NCI-H748 treated with DMSO at 0.1 percent for 48 hours (cell line): ENCODE data around the gene NXPH1.

Experiments used
- DNase-seq: peaks from one replicate; lab custom pipeline; 2025; lab: John Stamatoyannopoulos, UW

Gene NXPH1

DNA sequence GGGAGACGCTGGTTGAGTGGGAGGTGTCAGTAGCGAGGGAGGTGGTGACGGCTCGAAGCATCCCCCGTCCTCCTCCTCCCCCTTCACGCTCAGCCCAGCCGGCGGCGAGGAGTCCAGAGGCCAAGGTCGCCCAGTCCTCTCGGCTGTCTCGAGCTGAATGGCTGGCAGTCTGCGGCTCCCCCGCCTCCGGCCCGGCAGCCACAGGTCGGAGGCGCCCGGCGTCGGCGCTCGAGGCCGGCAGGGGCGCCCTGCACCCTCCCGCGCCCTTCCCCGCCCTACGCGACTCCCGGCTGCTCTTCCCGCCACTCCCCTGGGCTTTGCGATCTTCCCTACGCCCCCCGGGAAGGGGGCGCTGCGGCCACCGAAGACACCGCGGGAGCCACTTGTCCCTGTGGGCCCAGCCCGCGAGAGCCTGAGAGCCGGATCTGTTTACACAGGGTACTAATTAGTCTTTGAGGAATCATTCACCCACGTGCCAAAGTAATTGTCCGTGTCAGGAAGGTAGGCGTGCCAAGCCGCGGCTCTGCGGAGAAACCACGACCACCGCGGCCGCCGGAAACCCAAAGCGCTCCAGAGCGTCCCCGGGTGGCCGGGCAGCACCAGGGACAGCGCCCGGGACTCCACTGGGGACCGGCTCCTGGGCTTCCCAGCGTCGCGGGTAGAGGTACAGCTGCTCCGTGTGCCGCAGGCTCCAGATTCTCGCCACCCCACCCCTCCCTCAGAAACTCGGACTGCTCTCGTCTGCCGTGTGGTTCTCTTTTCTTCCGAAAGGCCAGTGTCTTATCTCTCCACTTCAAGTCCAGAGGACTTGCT lies at the start of gene NXPH1:
NXPH1 (plus strand) TSS at position 133 of the 813 bp plus-strand sequence.
- peak; percentile 63 for DNase-seq

DNA sequence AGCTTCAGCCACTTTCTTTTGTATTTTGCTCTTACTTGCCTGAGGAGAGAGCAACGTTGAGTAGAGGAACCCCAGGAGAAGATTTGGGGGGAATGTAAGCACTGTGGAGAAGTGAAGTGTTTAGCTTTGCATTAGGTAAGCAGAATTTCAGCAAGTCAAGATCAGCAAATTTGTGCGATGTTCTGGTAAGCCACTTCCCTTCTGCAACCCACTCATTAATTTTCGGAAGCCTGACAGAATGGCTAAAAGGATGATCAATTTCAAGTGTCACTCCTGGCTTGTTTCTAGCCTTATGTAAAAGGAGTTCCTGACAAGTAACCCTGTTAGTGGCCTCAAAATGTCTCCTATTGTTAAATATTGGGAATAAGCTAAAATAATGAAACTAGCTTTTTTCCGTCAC lies 48.5 kb upstream of the NXPH1 start:
- no peak for DNase-seq

DNA sequence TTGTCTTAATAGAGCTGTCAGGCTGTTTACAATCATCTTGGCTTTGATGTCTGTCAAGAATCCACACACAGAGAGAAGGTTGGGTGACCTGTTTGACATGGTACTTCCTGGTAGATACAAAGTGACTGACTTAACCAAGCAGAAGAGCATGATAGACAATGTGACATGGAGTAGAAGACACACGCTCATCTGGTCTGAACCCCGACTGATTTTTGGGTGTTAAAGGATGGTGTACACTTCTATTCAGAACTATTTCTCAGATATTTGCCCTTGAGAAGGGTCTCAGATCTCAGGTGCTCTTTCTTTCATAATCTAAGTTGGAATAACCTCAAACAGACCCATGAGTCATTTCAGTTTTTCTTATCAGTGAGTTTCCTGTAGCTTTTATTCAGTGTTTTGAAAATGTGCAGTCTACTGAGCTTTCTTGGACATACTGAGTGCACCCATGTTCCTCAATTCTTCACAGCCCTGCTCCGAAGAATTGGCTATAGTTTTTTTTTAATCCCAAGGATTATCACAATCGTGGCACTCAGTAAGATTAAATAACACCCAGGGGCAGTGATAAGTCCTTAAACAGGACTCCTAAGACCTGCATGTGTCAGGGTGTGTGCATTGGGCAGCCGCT lies 46.4 kb upstream of the NXPH1 start:
- DNase-seq: no peak

DNA sequence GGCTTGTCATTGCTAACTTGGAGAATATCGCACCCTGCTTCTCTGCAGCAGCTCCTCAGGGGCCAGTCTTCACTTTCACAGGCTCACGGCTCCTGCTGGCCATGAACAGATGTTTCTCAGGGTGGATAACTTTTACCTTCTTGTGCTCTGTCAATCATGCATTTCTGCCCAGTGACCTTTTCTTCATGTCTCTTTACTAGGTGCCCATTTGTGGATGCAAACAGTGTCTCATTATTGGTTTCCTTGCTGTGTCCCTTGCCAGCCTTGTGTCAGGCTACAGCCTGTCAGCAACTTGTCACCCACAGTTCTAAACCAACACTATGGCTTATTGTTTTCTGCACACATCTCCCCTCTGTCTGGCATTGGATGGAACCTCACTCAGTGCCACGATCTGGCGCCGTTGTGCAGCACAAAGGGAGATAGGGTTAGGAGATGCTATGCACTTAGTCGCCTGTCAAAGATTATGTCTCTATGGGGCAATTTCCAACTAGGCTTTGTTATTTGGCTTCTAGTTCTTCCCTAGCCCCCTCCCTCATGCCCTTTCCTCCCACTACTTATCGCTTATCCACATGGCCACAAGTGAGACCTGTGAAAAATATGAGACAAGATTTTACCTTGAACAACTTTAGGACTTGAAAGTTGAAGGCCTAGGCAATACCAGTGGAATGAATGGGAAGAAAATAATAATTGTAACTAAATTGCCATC lies 45.7 kb upstream of the NXPH1 start:
- no peak for DNase-seq

DNA sequence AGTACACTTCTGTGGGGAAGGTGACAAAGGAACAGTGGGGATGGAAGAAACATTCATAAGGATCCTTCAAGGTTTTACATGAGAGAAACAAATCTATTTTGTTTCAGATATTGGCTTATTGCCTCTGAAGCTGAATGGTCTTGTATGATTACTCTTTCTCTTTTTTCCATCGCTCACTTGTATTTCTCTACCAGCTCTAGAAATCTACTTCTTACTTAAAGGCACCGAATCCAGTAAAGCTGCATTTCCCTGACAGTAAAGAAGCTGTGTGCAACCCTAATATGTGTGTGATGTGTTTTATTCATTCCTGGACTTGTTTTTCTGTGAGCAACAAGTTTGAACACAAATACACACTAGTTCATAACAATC lies 45.2 kb upstream of the NXPH1 start:
- no peak for DNase-seq

DNA sequence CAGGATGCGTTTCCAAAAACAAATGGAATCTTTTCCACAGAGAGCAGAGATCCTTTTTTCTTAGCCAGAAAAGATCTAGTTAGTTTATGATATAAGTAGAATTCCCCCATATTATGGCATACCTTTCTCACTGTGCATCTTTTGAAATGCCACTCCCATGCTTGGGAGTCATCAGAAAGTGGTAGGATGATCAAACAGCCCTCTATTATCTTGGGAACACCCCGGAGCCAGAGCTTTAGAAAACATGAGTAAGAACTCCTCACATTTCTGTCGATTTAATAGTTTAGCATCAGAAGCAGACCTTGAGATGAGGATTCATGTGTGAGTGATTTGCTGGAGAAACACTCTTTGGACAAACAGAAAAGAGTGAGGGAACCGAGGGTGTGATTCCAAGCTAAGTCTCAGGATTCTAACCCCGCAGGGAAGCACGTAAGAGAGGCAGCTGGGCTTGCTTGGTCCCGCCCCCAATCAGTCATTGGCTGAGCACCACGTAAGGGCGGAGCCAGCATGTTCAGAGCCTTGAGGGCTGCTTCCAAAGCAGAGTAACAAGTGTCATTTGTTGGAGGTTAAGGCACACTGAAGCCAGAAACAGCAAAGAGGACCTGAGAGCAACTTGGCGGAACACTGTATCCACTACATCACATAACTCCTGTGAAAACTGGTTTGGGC lies 43.7 kb upstream of the NXPH1 start:
- DNase-seq: peak; percentile 56

DNA sequence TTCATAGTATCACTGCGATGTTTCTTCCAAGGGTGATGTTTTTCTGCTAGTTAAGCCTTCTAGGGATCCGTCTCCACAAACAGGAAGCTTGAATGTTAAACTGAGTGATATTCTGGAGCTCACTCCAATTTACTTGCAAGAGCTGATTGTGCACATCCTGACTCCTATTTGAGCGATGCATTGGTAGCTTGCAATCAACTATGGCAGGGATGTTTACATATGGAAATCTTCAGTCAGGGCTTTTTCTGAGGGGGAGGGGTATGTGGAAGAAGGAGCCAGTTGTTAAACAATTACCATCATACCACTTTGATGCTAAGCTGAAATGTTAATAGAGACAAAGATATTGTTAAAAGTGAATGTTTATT lies 43.2 kb upstream of the NXPH1 start:
- DNase-seq: no peak

DNA sequence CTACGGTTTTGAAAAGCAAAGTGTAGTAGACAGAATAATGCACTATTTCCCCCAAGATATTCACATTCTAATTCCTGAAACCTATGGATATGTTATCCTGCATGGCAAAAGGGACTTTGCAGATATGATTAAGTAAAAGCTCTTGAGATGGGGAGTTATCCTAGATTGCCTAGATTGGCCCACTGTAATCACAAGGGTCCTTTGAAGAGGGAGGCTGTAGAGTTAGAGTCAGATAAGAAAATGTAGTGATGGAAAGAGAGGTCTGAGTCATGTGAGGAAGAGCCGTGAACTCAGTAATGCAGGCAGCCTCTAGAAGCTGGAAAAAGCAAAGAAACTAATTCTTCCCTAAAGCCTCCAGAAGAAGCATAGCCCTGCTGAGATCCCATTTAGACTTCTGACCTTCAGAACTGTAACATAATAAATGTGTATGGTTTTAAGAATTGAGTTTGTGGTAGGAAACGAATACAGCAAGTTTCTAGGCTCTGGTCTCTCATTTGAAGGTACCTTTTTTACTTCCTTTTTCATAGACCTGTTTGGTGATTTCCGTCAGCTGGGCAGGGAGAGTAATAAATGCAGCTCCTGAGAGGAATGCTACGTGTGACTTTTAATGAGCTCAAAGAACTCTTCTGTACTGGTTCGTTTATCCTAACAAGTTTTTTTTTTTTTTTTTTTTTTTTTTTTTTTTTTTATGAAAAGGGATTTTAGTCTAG lies 41.9 kb upstream of the NXPH1 start:
- no peak for DNase-seq

DNA sequence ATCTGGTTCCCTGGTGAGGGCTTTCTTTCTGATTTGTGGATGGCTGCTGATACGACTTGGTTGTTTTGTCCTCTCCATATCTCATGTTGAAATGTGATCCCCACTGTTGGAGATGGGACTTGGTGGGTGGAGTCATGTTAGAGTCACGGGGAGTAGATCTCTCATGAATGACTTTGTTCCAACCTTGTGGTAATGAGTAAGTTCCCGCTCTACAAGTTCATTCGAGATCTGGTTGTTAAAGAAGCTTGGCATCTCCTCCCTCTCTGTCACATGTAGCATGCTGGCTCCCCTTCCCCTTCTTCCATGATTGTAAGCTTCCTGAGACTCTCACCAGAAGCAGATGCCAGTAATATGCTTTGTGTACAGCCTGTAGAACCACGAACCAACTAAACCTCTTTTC lies 37.1 kb upstream of the NXPH1 start:
- no peak for DNase-seq

DNA sequence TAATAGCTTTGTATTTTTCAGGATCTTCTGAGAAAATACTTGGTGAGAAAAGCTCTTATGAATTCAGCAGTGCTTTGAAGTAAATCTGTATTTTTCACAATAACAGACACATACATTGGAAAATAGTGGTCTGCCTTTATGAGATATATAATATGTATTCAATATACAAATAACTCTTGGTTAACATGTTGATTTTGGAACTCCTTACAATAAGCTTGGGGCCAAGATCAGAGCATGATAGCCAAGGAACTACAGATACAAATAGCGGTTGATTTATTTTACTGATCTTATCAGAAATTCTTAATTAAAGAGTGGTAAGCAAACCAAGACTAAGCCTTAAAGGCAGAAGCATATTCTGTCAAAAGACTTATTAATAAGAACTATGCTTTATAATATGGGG lies 24.5 kb upstream of the NXPH1 start:
- no peak for DNase-seq

DNA sequence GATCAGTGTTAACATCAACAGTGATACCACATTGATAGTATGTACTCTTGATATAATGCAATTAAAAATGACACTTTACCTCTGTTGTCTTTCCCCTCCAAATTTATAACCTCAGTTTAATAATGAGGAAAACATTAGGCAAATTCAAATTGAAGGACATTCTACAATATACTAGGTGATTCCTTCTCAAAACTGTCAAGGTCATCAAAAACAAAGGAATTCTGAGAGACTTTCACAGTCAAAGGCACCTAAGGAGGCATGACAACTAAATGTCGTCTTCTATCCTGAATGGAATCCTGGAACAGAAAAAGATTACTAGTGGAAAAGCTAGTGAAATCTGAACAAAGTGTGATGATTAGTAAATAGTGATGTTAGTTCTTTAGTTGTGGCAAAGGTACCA lies 22.3 kb upstream of the NXPH1 start:
- no peak for DNase-seq

DNA sequence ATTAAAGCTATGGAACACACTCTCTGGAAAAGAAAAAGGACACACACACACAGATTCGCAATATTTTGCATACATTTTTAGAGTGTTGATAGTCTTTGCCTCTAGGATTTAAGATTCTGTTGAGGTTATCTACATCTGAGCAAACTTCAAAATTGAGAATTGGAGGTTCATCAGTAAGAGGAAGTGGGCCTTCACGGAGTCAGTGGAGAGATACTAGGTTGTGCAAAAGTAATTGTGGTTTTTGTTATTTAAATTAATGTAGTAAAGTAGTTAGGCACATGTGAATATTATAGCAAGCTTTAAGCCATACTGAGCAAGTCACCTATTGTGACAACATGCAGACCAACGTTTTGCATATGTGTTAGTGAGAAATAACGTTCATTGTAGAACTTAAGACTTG lies 19.8 kb upstream of the NXPH1 start:
- DNase-seq: no peak

DNA sequence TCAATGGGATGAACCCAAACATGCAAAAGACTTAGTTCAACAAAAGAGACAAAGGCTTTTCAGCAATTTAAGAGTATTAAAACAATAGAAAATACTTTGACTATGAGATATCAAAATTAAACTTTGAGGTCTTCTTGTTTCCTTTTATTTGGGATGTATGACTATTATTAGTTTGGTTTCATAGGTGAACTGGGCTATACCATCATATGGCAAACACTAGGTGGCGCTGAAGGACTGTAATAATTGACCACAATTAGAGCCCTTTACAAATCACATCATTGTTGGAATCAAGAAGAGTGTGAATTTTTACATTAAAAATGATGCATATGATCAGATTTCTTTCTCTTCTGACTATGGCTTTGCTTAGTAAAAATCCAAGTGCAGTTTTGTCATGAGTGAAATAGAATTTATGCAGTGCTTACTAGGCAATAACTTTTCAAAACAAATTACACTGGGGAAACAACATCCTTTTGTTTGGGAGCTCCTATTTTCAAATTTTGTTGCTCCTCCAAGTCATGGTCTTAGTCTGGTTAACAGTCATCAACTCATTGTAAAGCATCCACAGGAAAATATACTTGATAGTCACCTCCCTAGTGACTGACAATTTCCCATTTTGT lies 14.7 kb upstream of the NXPH1 start:
- DNase-seq: peak; percentile 84

DNA sequence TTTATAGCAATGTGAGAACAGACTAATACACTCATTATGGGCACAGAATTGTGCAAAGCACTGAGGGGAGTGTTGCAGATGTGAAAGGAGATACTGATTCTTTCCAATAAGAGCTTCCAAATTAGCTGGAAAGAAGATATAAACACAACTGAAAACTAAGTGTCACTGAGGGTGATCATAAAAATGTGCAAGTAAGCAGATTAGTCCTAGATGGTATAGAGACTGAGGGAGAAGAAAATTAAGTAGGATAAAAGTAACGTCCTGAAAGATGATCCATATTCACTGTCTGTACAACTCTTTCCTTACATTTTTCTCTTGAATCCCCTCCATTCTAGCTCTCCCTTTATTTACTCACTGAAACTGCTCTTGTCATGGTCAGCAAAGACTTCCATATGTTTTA lies 11.2 kb upstream of the NXPH1 start:
- DNase-seq: no peak

DNA sequence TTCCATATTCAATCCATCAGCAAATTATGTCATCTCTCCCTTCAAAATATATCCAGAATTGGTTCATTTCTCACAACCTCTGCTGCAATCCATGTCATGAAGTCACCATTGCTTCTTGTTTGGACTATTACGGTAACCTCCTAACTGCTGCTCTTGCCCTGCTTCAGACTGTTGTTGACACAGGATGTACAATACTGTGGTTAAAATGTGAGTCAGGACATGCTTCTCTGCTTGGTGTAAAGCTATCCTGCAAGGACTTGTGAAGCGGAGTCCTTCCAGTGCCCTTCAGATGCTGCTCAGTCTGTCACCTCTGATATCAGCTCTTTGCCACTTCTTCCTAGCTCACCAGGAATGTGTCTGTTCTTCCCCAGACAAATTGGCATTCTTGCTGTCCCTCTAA lies 10.4 kb upstream of the NXPH1 start:
- no peak for DNase-seq

DNA sequence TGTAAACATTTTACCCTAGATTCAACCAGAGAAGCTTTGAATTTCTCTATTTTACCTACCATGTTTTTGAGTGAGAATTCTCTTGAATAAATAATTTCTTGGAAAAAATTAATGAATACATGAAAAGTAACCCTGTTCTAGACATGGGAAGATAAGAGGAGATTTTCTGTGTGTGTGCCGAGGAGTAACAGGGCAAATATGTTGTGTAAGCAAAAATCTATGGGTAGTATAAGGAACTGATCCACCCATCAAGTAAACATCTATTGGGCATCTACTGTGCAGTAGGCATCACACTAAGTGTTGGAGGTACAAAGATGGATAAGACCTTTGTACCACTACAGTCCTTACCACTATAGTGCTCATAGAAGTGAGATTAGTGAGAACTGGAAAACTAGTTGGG lies 8.2 kb upstream of the NXPH1 start:
- DNase-seq: no peak

DNA sequence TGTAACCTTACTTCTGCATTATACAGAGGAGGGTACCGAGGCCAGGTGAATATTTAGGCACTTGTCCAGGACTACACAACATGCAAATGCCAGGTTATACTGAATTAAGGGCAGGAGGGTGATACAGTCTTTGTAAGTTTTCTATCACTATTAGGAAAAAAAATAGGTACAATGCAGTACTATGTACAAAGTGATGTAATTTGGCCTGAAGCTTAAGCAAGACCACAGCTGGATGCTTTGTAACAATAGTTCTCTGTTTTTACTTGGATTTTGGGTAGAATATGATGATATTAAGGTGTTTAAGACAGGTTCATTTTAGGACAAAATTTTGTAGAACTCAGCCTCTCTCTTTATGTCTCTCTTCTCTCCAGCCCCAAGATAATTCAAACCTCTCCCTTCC lies 2.8 kb upstream of the NXPH1 start:
- DNase-seq: no peak

DNA sequence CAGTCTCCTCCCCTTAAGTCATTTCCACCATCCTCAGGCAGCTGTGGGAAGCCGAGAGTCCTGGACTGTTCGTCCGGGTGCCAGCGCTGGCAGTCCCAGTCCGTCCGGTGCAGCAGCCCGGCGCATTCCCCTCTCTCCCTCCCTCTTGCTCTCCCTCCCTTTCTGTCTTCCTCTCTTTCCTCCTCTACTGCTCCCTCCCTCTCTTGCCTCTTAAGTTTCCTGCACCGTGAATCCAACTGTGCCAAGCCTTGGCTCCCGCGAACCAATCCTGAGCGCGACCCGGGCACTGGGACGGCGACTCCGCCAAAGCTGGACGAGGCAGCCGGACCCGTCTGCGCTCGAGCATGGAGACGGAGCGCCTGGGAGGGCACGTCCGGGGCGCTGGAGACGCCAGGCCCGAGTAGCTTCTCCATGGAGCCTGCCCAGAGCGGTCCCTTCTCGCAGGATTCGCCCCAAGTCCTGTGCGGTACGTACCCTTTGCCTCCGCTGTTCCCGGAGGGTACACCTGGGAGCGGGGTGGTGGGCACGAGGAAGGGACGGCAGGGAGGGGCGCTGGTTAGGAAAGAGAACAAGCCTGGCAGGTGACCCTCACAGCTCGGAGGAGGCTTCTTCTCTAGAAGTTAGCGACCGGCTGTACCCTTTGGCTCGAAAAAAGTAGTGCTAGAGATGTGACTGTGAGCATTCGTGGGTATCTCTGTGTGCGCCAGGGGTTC lies 1.0 kb downstream of the NXPH1 start:
- DNase-seq: no peak

DNA sequence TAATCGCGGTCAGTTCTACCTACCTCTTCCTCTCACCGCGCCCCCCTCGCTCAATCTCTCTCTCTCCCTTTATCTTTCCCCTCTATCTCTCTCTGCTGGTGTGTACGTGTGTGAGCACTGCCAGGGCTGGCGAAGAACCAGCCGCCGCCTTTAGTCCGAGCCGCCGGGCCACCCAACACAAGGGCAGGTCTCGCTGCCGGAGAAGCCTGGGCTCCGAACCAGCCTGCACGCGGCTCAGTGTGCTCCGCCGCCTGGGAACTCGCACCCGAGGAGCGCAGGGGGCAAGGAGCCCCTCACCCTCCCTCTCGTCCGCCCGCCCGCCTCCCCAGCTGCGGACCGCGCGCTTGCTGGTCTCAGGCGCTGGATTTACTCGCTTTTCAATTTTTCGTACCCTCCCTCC lies 1.7 kb downstream of the NXPH1 start:
- DNase-seq: no peak

DNA sequence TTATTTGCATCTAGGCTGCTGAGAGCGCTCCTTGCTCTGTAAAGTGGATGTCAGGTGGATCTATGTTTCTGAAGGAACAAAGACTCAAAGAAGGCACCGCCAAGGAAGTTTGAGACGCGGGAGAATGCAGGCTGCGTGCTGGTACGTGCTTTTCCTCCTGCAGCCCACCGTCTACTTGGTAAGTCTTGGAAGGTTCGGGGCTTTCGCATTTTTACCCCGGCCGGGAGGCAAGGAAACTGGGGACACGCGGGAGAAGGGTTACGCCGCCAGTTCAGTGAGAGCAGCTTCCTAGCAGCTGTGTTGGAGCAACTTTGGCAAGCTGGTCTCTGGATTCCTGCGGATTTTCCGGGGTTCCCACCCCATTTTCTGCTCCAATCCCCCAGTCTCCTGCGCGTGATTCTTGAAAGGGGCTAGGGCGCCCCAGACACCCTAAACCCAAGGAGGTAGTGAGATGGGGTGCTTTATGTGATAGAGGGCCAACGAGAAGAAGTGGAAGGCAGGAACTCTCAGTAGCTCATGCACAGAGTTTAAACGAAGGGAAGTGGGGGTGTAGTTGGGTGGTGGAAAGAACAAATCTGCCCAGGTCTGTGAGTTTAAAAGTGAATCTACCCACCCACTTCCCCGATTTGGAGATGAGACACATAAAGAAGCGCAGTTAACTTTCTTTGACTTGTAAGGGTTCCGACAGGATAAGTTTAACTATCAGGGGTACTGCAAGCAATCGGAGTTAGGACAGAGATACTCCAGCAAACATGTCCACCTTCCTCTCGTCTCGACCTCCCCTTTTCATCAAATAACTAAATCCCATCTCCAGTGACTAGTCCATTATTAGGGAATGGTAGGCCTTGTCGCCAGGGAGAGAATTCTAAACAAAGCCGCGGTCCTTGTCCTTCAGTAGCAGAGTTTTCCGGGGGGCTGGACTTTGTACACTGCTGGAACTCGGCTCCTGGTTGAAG lies 2.5 kb downstream of the NXPH1 start:
- no peak for DNase-seq
